Skeletal muscle cell (primary cell): ENCODE measurements around the gene RSPH3.
"Not testable (repeated sequence)": the region's sequence is repeated elsewhere in the genome, so short reads cannot be mapped to it uniquely, and the experiment has no call there.

Experiments
- DNase-seq: peaks from one replicate; pipeline ENCODE4 v3.0.0-alpha.2; 2010; ENCODE audit warnings: low read depth
- H3K4me3 ChIP-seq: 2 replicates; pipeline ENCODE4 v1.5.1; 2011; ENCODE audit warnings: low read depth, mild to moderate bottlenecking, control low read depth, low read length, moderate library complexity

RSPH3 gene

GRCh38 chr6:159031846-159032245 is 31.8 kb upstream of the RSPH3 start:
- DNase-seq: no peak
- H3K4me3 ChIP-seq: no peak overlapping the region

GRCh38 chr6:159030168-159030567 is 30.2 kb upstream of the RSPH3 start:
- DNase-seq: no peak
- H3K4me3 ChIP-seq: no peak overlapping the region

- DNase-seq, H3K4me3 ChIP-seq: not testable (repeated sequence)
Observed at GRCh38 chr6:159025224-159025623, 25.2 kb upstream of the RSPH3 start.

GRCh38 chr6:159023893-159024292 is 23.9 kb upstream of the RSPH3 start:
- no peak overlapping the region for H3K4me3 ChIP-seq
- DNase-seq: no peak

- no peak for DNase-seq
- H3K4me3 ChIP-seq: no peak overlapping the region
Observed at GRCh38 chr6:159020011-159020410, 20.0 kb upstream of the RSPH3 start.

GRCh38 chr6:159017757-159018559 is 18.0 kb upstream of the RSPH3 start:
- DNase-seq: no peak
- H3K4me3 ChIP-seq: no peak overlapping the region

GRCh38 chr6:159014406-159014805 is 14.4 kb upstream of the RSPH3 start:
- DNase-seq: no peak
- H3K4me3 ChIP-seq: no peak overlapping the region

GRCh38 chr6:159013229-159013628 is 13.2 kb upstream of the RSPH3 start:
- H3K4me3 ChIP-seq: no peak overlapping the region
- no peak for DNase-seq

- no peak overlapping the region for H3K4me3 ChIP-seq
- DNase-seq: no peak
Observed at GRCh38 chr6:159012201-159012600, 12.2 kb upstream of the RSPH3 start.

GRCh38 chr6:159010037-159010612 is 10.1 kb upstream of the RSPH3 start:
- not testable (repeated sequence) for DNase-seq

GRCh38 chr6:159008656-159009288 is 8.8 kb upstream of the RSPH3 start:
- DNase-seq: no peak
- H3K4me3 ChIP-seq: no peak overlapping the region

More at GRCh38 chr6:159010037-159010612, 10.1 kb upstream of the RSPH3 start:
- not testable (repeated sequence) for H3K4me3 ChIP-seq

- no peak overlapping the region for H3K4me3 ChIP-seq
- no peak for DNase-seq
Observed at GRCh38 chr6:159007510-159007909, 7.5 kb upstream of the RSPH3 start.

GRCh38 chr6:159005436-159005835 is 5.4 kb upstream of the RSPH3 start:
- no peak for DNase-seq
- H3K4me3 ChIP-seq: no peak overlapping the region

GRCh38 chr6:159004592-159004991 is 4.6 kb upstream of the RSPH3 start:
- H3K4me3 ChIP-seq: no peak overlapping the region
- no peak for DNase-seq

GRCh38 chr6:159002432-159003155 is 2.6 kb upstream of the RSPH3 start:
- no peak for DNase-seq
- H3K4me3 ChIP-seq: no peak overlapping the region

- DNase-seq: no peak
Observed at GRCh38 chr6:158999154-158999665, 792 bp downstream of the RSPH3 start.

GRCh38 chr6:158996856-158997255 is 3.1 kb downstream of the RSPH3 start:
- H3K4me3 ChIP-seq: no peak overlapping the region
- DNase-seq: no peak

More at GRCh38 chr6:158999154-158999665, 792 bp downstream of the RSPH3 start:
- peak overlapping the region; percentile 79 for H3K4me3 ChIP-seq

GRCh38 chr6:158993639-158994038 is 6.4 kb downstream of the RSPH3 start:
- H3K4me3 ChIP-seq: no peak overlapping the region
- no peak for DNase-seq

- no peak overlapping the region for H3K4me3 ChIP-seq
- no peak for DNase-seq
Observed at GRCh38 chr6:158991017-158991723, 8.8 kb downstream of the RSPH3 start.
